CD4-positive, alpha-beta T cell (primary cell): ENCODE data around the gene NAA25. TPM values are rescaled to one million over a fixed set of nuclear protein-coding genes. Genes with fewer than 3 reads are reported as not detected.

Experiments used
- ATAC-seq: fragments of 200-7000 bp; cut with Tn5 transposase; one replicate; pipeline ENCODE4 v1.10.0; 2022; ENCODE audit warnings: mild to moderate bottlenecking; ENCODE audit not compliant: poor library complexity
- CTCF ChIA-PET: fragments of 350-600 bp; sonication (Branson Sonifier 250); formaldehyde crosslinking; loops from one replicate; lab custom pipeline; 2021; ENCODE audit warnings: antibody characterized with exemption, inconsistent platforms; lab: Charles Lee
- POLR2A ChIA-PET: fragments of 350-600 bp; sonication (Branson Sonifier 250); formaldehyde crosslinking; loops from one replicate; lab custom pipeline; 2021; ENCODE audit warnings: antibody characterized with exemption, inconsistent platforms; lab: Charles Lee
- DNase-seq, 14 experiments: peaks; one replicate each; pipeline ENCODE4 v3.0.0-alpha.2; 2013 to 2020; ENCODE audit warnings: mixed read lengths in 2 of 14
- H3K27ac ChIP-seq, 2 donors: one replicate each; pipeline versions ENCODE4 v1.5.1 to v1.7.0; 2013; ENCODE audit warnings: low read length in 2 of 2, low read depth in 1 of 2, mild to moderate bottlenecking in 1 of 2
- H3K27me3 ChIP-seq, 2 experiments: 1 replicate in 1 of 2; 2 replicates in 1 of 2; pipeline versions ENCODE4 v1.6.1 to v1.7.0; 2013; ENCODE audit warnings: low read length in 2 of 2, control low read depth in 1 of 2, mild to moderate bottlenecking in 1 of 2, moderate library complexity in 1 of 2; ENCODE audit not compliant: insufficient read depth in 2 of 2, control insufficient read depth in 1 of 2
- H3K36me3 ChIP-seq: one replicate; pipeline ENCODE4 v1.6.1; 2013; ENCODE audit warnings: low read length, control low read depth; ENCODE audit not compliant: insufficient read depth
- H3K4me1 ChIP-seq: one replicate; pipeline ENCODE4 v1.6.1; 2013; ENCODE audit warnings: low read length, control low read depth; ENCODE audit not compliant: insufficient read depth
- H3K4me3 ChIP-seq: one replicate; pipeline ENCODE4 v1.5.1; 2013; ENCODE audit warnings: mild to moderate bottlenecking, low read length, moderate library complexity
- H3K9me3 ChIP-seq, 2 experiments: 1 replicate in 1 of 2; 2 replicates in 1 of 2; pipeline versions ENCODE4 v1.6.1 to v1.7.0; 2013; ENCODE audit warnings: low read length in 2 of 2, mild to moderate bottlenecking in 2 of 2, control low read depth in 1 of 2, moderate library complexity in 1 of 2; ENCODE audit not compliant: control insufficient read depth in 1 of 2, insufficient read depth in 1 of 2
- H3K27ac Mint-ChIP-seq: one replicate; pipeline ENCODE4 v1.8.0; 2020; ENCODE audit warnings: mixed read lengths
- H3K27me3 Mint-ChIP-seq: one replicate; pipeline ENCODE4 v1.8.0; 2021; ENCODE audit warnings: mixed read lengths
- H3K36me3 Mint-ChIP-seq: one replicate; pipeline ENCODE4 v1.8.0; 2021; ENCODE audit warnings: low read depth, mixed read lengths
- H3K4me1 Mint-ChIP-seq: one replicate; pipeline ENCODE4 v1.8.0; 2021; ENCODE audit warnings: low read depth, mixed read lengths
- H3K4me3 Mint-ChIP-seq: one replicate; pipeline ENCODE4 v1.8.0; 2020; ENCODE audit warnings: mild to moderate bottlenecking, mixed read lengths
- H3K9me3 Mint-ChIP-seq: one replicate; pipeline ENCODE4 v1.8.0; 2020; ENCODE audit warnings: mixed read lengths
- intact Hi-C, 2 experiments: fragments of 100-400 bp; cut with DNase I in 1 of 2; cut with micrococcal nuclease in 1 of 2; formaldehyde crosslinking; loops; one replicate each; pipeline versions ENCODE4 v1.15.1 to v1.9.0; 2023 to 2025; cut with DNase I, micrococcal nuclease
- total RNA-seq, 174 experiments: library from RNA in 2 of 174; stranded (reverse) in 2 of 174; gene quantifications; one replicate each; pipeline ENCODE4 v1.2.3 and lab custom pipeline; 2021 to 2026
- TF ChIP-seq, protein P1 (sequence below): fragments of 200-600 bp; IDR thresholded peaks from one replicate; pipeline ENCODE4 v1.8.0; 2022; ENCODE audit warnings: antibody characterized with exemption, mild to moderate bottlenecking

The NAA25 gene
- total RNA-seq, 2 experiments from 2014 or later, result 31.1 to 34.6 TPM

DNA sequence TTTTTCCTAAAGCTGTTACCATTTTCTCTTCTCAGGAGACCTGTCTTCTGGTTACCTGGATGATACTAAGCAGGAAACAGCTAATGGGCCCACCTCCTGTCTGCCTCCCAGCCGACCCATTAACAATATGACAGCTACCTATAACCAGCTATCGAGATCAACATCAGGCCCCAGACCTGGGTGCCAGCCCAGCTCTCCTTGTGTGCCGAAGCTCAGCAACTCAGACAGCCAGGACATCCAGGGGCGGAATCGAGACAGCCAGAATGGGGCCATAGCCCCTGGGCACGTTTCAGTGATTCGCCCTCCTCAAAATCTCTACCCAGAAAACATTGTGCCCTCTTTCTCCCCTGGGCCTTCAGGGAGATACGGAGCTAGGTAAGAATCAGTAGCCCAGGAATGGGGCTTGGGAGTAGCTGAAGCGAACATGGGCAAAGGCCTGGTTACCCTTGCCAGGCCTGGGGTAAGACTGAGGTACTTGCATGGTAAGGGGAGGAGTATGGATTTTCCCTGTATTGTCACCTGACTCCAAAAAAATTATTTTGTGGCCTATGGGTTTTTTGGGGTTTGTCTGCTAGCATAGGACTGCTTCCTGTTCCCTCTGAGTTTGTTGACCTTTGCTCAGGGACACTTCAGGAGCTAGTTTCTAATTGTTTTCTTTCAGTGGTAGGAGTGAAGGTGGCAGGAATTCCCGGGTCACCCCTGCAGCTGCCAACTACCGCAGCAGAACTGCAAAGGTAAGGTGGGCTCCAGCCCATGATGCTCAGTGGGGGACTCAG is 43.4 kb upstream of the NAA25 start:
- ATAC-seq (no peak), DNase-seq (peak in 1 of 14 experiments; percentile 10)
- ChIA-PET CTCF (no interaction called here), POLR2A (interaction anchor here (0.8 kb wide), 2 partner anchors 8 to 138 kb away, joined by 3 read pairs; no protein-coding TSS in a partner anchor)
- H3K9me3 ChIP-seq, result peaks cover 0 to 15% of the 10 kb centered on the region in 2 experiments
- no peaks in the 10 kb centered on the region for H3K4me1 Mint-ChIP-seq
- peaks cover 69% of the 10 kb centered on the region for H3K36me3 ChIP-seq
- peak overlapping the region; percentile 44 for H3K27ac Mint-ChIP-seq
- no peaks in the 10 kb centered on the region for H3K4me1 ChIP-seq
- no peaks in the 10 kb centered on the region for H3K27me3 ChIP-seq
- H3K4me3 Mint-ChIP-seq, result no peak overlapping the region
- intact Hi-C loops, result no loop called here
- peaks cover 88% of the 10 kb centered on the region for H3K36me3 Mint-ChIP-seq
- H3K4me3 ChIP-seq, result no peak overlapping the region
- no peaks in the 10 kb centered on the region for H3K27me3 Mint-ChIP-seq
- TF ChIP-seq, protein P1, sequence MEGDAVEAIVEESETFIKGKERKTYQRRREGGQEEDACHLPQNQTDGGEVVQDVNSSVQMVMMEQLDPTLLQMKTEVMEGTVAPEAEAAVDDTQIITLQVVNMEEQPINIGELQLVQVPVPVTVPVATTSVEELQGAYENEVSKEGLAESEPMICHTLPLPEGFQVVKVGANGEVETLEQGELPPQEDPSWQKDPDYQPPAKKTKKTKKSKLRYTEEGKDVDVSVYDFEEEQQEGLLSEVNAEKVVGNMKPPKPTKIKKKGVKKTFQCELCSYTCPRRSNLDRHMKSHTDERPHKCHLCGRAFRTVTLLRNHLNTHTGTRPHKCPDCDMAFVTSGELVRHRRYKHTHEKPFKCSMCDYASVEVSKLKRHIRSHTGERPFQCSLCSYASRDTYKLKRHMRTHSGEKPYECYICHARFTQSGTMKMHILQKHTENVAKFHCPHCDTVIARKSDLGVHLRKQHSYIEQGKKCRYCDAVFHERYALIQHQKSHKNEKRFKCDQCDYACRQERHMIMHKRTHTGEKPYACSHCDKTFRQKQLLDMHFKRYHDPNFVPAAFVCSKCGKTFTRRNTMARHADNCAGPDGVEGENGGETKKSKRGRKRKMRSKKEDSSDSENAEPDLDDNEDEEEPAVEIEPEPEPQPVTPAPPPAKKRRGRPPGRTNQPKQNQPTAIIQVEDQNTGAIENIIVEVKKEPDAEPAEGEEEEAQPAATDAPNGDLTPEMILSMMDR, result no peak
- peaks cover 7% of the 10 kb centered on the region for H3K9me3 Mint-ChIP-seq
- H3K27ac ChIP-seq, result no peak overlapping the region

DNA sequence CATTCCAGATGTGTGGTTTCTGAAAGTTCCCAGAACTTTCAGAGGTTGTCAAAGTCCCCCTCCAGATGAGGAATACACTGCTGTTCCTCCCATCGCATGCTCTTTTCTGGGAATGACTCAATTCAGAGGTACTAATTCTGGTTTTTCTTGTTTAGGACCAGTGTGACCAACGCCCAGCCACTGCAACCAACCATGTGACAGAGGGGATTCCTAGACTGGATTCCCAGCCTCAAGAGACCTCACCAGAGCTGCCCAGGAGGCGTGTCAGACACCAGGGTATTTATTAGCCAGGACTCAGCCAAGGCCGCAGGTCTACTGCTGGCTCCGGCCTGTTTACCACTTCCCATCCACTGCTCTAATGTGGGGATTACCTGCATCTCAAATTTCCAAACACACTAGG is 41.0 kb upstream of the NAA25 start:
- peaks cover 89% of the 10 kb centered on the region for H3K36me3 ChIP-seq
- CTCF ChIA-PET, result no interaction called here

DNA sequence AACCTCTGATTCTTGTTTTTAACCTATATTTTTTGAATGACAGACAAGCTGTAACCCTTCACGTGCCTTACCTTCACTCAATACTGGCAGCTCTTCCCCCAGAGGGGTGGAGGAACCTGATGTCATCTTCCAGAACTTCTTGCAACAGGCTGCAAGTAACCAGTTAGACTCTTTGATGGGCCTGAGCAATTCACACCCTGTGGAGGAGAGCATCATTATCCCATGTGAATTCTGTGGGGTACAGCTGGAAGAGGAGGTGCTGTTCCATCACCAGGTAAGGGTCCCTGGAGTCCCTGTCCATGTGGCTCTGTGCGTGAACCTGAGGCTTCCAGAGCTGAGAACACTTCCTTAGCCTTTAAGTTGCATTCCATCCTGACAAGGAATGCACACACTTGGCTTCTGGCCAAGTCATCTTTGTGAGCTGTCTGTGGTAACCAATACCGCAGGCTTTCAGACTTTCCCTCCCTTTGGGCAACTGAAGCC is 39.5 kb upstream of the NAA25 start:
- Histone ChIP-seq H3K27me3 (no peaks in the 10 kb centered on the region), H3K4me3 (no peak overlapping the region), H3K9me3 (peaks cover 0 to 3% of the 10 kb centered on the region in 2 experiments), H3K36me3 (peaks cover 87% of the 10 kb centered on the region), H3K4me1 (no peaks in the 10 kb centered on the region), H3K27ac (no peak overlapping the region)
- ATAC-seq, result no peak
- DNase-seq, result peak in 1 of 14 experiments; percentile 14
- Mint-ChIP-seq H3K4me1 (no peaks in the 10 kb centered on the region), H3K36me3 (peaks cover 85% of the 10 kb centered on the region), H3K27me3 (no peaks in the 10 kb centered on the region), H3K27ac (no peak overlapping the region), H3K4me3 (no peak overlapping the region), H3K9me3 (no peaks in the 10 kb centered on the region)
- TF ChIP-seq, protein P1, result no peak
- intact Hi-C loops, result no loop called here
- ChIA-PET POLR2A (interaction anchor here (2.1 kb wide), 1 partner anchor 18 kb away, joined by 4 read pairs; no protein-coding TSS in a partner anchor), CTCF (interaction anchor here (0.5 kb wide), 1 partner anchor 1442 kb away, joined by 3 read pairs; no protein-coding TSS in a partner anchor)

More for the DNA sequence above, 41.0 kb upstream of the NAA25 start:
- DNase-seq (peak in 1 of 14 experiments; percentile 8), ATAC-seq (no peak)
- Mint-ChIP-seq H3K4me3 (no peak overlapping the region), H3K27me3 (no peaks in the 10 kb centered on the region), H3K9me3 (peaks cover 1% of the 10 kb centered on the region), H3K4me1 (no peaks in the 10 kb centered on the region), H3K27ac (no peak overlapping the region), H3K36me3 (peaks cover 87% of the 10 kb centered on the region)
- H3K9me3 ChIP-seq, result peaks cover 0 to 12% of the 10 kb centered on the region in 2 experiments
- H3K27me3 ChIP-seq, result no peaks in the 10 kb centered on the region
- H3K27ac ChIP-seq, result no peak overlapping the region
- H3K4me3 ChIP-seq, result no peak overlapping the region
- POLR2A ChIA-PET, result interaction anchor here (2.1 kb wide), 1 partner anchor 19 kb away, joined by 4 read pairs; no protein-coding TSS in a partner anchor
- intact Hi-C loops, result no loop called here
- TF ChIP-seq, protein P1, result no peak
- H3K4me1 ChIP-seq, result no peaks in the 10 kb centered on the region
